ENCODE data around the gene SARS2.

DNA sequence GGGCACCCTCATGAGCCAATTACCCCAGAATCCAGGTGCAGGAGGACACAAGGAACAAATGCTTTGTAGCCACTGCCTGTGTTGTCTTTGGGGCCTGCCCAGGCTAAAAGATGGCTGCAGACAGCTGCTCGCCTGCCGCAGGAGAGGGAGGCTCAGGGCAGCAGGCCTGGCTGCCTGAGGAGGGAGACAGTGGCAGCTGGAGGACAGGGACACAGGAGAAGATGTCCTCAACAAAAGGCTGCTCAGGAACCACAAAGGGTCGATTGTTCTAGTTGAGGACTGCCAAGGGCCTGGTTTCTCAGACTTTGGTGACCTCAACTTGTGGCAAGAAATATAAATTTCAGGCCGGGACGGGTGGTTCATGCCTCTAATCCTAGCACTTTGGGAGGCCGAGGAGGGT, 38.8 kb downstream of the SARS2 start:
- TF ChIP-seq CREB1 (IDR thresholded peaks at IDR 0.05; ENCODE audit: low read depth) (no peak), TAF1 (IDR thresholded peaks at IDR 0.05; ENCODE audit: low read depth) (no peak), RAD21 (IDR thresholded peaks at IDR 0.05; ENCODE audit: low read depth) (no peak), FOXM1 (IDR thresholded peaks at IDR 0.05; ENCODE audit: borderline replicate concordance, low read depth) (no peak), TEAD4 (IDR thresholded peaks at IDR 0.05) (no peak), CEBPB (IDR thresholded peaks at IDR 0.05) (no peak), EP300 (IDR thresholded peaks at IDR 0.05; ENCODE audit: borderline replicate concordance) (no peak)
- TF ChIP-seq, protein P1, sequence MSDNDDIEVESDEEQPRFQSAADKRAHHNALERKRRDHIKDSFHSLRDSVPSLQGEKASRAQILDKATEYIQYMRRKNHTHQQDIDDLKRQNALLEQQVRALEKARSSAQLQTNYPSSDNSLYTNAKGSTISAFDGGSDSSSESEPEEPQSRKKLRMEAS (IDR thresholded peaks at IDR 0.05) = no peak
- TF ChIP-seq, protein P2, sequence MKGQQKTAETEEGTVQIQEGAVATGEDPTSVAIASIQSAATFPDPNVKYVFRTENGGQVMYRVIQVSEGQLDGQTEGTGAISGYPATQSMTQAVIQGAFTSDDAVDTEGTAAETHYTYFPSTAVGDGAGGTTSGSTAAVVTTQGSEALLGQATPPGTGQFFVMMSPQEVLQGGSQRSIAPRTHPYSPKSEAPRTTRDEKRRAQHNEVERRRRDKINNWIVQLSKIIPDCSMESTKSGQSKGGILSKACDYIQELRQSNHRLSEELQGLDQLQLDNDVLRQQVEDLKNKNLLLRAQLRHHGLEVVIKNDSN (IDR thresholded peaks at IDR 0.05) = no peak
- TF ChIP-seq, protein P3, sequence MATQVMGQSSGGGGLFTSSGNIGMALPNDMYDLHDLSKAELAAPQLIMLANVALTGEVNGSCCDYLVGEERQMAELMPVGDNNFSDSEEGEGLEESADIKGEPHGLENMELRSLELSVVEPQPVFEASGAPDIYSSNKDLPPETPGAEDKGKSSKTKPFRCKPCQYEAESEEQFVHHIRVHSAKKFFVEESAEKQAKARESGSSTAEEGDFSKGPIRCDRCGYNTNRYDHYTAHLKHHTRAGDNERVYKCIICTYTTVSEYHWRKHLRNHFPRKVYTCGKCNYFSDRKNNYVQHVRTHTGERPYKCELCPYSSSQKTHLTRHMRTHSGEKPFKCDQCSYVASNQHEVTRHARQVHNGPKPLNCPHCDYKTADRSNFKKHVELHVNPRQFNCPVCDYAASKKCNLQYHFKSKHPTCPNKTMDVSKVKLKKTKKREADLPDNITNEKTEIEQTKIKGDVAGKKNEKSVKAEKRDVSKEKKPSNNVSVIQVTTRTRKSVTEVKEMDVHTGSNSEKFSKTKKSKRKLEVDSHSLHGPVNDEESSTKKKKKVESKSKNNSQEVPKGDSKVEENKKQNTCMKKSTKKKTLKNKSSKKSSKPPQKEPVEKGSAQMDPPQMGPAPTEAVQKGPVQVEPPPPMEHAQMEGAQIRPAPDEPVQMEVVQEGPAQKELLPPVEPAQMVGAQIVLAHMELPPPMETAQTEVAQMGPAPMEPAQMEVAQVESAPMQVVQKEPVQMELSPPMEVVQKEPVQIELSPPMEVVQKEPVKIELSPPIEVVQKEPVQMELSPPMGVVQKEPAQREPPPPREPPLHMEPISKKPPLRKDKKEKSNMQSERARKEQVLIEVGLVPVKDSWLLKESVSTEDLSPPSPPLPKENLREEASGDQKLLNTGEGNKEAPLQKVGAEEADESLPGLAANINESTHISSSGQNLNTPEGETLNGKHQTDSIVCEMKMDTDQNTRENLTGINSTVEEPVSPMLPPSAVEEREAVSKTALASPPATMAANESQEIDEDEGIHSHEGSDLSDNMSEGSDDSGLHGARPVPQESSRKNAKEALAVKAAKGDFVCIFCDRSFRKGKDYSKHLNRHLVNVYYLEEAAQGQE (IDR thresholded peaks at IDR 0.05; ENCODE audit: low read depth) = no peak
